A549 (cell line): ENCODE measurements around the gene TOGARAM1. TPM values are rescaled to one million over a fixed set of nuclear protein-coding genes. Genes with fewer than 3 reads are reported as not detected.

ENCODE experiments used
- ATAC-seq, 2 experiments: fragments of 200-7000 bp in 1 of 2; fragments of >200 bp in 1 of 2; cut with Nextera tagmentation in 1 of 2; cut with Tn5 transposase in 1 of 2; 3 replicates each; pipeline versions ENCODE4 v1.8.0 to v1.9.1; 2018 to 2020; ENCODE audit warnings: mild to moderate bottlenecking in 1 of 2, moderate library complexity in 1 of 2
- CTCF ChIA-PET: fragments of 300-600 bp; sonication (Branson Sonifier 250); formaldehyde crosslinking; extraction: SDS; loops from one replicate; lab custom pipeline; 2021; ENCODE audit warnings: antibody characterized with exemption, inconsistent platforms; lab: Yijun Ruan, JAX
- POLR2A ChIA-PET: fragments of 350-600 bp; formaldehyde crosslinking; extraction: SDS; loops from one replicate; lab custom pipeline; 2021; ENCODE audit warnings: antibody characterized with exemption, inconsistent platforms; lab: Yijun Ruan, JAX
- DNase-seq, 2 experiments: peaks; one replicate each; pipeline versions ENCODE4 v3.0.0 to v3.0.0-alpha.2; 2011 to 2016; ENCODE audit warnings: low read depth in 1 of 2, low spot score in 1 of 2
- FAIRE-seq: peaks from 2 replicates; lab custom pipeline; 2011; peaks lifted over from hg19 to GRCh38; lab: Jason Lieb, UNC
- H3K27ac ChIP-seq, 2 experiments: fragments of >200 bp; sonication (Bioruptor Twin); formaldehyde crosslinking; 3 replicates each; pipeline ENCODE4 v1.5.1; 2016 to 2017
- H3K4me1 ChIP-seq: fragments of >200 bp; sonication (Bioruptor Twin); formaldehyde crosslinking; 3 replicates; pipeline ENCODE4 v1.6.1; 2016
- H3K4me2 ChIP-seq: fragments of >200 bp; sonication (Bioruptor Twin); formaldehyde crosslinking; 3 replicates; pipeline ENCODE4 v1.6.1; 2016
- H3K4me3 ChIP-seq: fragments of >200 bp; sonication (Bioruptor Twin); formaldehyde crosslinking; 3 replicates; pipeline ENCODE4 v1.5.1; 2016
- H3K9me3 ChIP-seq: fragments of >200 bp; sonication (Bioruptor Twin); formaldehyde crosslinking; 3 replicates; pipeline ENCODE4 v1.6.1; 2016
- BHLHE40 ChIP-seq: IDR thresholded peaks from 2 replicates; pipeline ENCODE4 v1.6.1; 2012; ENCODE audit warnings: low read depth, low read length, inconsistent platforms
- CBX2 ChIP-seq: fragments of 200-600 bp; sonication (generic); IDR thresholded peaks from 2 replicates; pipeline ENCODE4 v1.6.1; 2016; ENCODE audit warnings: low read depth, mild to moderate bottlenecking, borderline replicate concordance
- CHD2 ChIP-seq: fragments of 150-350 bp; IDR thresholded peaks from 2 replicates; pipeline ENCODE4 v1.6.1; 2014; ENCODE audit warnings: low read length; ENCODE audit not compliant: partially characterized antibody
- CHD4 ChIP-seq: fragments of 200-600 bp; sonication (generic); IDR thresholded peaks from 2 replicates; pipeline ENCODE4 v1.6.1; 2016; ENCODE audit warnings: antibody characterized with exemption, mild to moderate bottlenecking, borderline replicate concordance
- CTCF ChIP-seq: fragments of >200 bp; sonication (Bioruptor Twin); formaldehyde crosslinking; IDR thresholded peaks from 3 replicates; pipeline ENCODE4 v1.5.1; 2016
- EHMT2 ChIP-seq: fragments of 200-600 bp; sonication (generic); IDR thresholded peaks from 2 replicates; pipeline ENCODE4 v1.6.1; 2016; ENCODE audit warnings: antibody characterized with exemption, low read depth, mild to moderate bottlenecking, moderate library complexity
- ELK1 ChIP-seq: fragments of 150-350 bp; IDR thresholded peaks from 2 replicates; pipeline ENCODE4 v1.6.1; 2014; ENCODE audit warnings: low read depth, mild to moderate bottlenecking, low read length
- EP300 ChIP-seq, 2 experiments: fragments of >200 bp; sonication (Bioruptor Twin); formaldehyde crosslinking; IDR thresholded peaks; 2 replicates in 1 of 2; 3 replicates in 1 of 2; pipeline ENCODE4 v1.6.1; 2016 to 2017
- GATA3 ChIP-seq: IDR thresholded peaks from 2 replicates; pipeline ENCODE4 v1.6.1; 2012; ENCODE audit warnings: borderline replicate concordance
- HOXB5 ChIP-seq: fragments of 250-450 bp; sonication (Bioruptor Pico); IDR thresholded peaks from 2 replicates; pipeline ENCODE4 v1.5.0; 2020; ENCODE audit warnings: mild to moderate bottlenecking, moderate library complexity
- JUNB ChIP-seq: fragments of >200 bp; sonication (Bioruptor Twin); formaldehyde crosslinking; IDR thresholded peaks from 2 replicates; pipeline ENCODE4 v1.6.1; 2016
- KDM1A ChIP-seq: fragments of 200-600 bp; sonication (generic); IDR thresholded peaks from 2 replicates; pipeline ENCODE4 v1.6.1; 2016; ENCODE audit warnings: low read depth, mild to moderate bottlenecking
- MAFK ChIP-seq: fragments of 450-650 bp; IDR thresholded peaks from 2 replicates; pipeline ENCODE4 v1.6.1; 2014; ENCODE audit not compliant: partially characterized antibody
- NFE2L2 ChIP-seq: fragments of 150-350 bp; conservative IDR thresholded peaks from 2 replicates; pipeline ENCODE4 v1.6.1; 2014; ENCODE audit warnings: low read length
- PBX3 ChIP-seq: IDR thresholded peaks from 2 replicates; pipeline ENCODE4 v1.6.1; 2012
- POLR2AphosphoS2 ChIP-seq: conservative IDR thresholded peaks from 2 replicates; pipeline ENCODE4 v1.6.1; 2012; ENCODE audit warnings: low read length, improper control_type of control experiment, inconsistent platforms
- RAD21 ChIP-seq, 2 experiments: fragments of >200 bp in 1 of 2; sonication (Bioruptor Twin) in 1 of 2; formaldehyde crosslinking in 1 of 2; IDR thresholded peaks in 1 of 2; conservative IDR thresholded peaks in 1 of 2; 2 replicates in 1 of 2; 3 replicates in 1 of 2; pipeline ENCODE4 v1.6.1; 2012 to 2018; ENCODE audit warnings: inconsistent platforms in 1 of 2
- RARB ChIP-seq: fragments of 250-450 bp; sonication (Bioruptor Pico); IDR thresholded peaks from 2 replicates; pipeline ENCODE4 v1.8.0; 2021; ENCODE audit warnings: mild to moderate bottlenecking, moderate library complexity
- REST ChIP-seq: fragments of 200-600 bp; sonication (generic); IDR thresholded peaks from 2 replicates; pipeline ENCODE4 v1.6.1; 2016; ENCODE audit warnings: antibody characterized with exemption, mild to moderate bottlenecking, moderate library complexity
- TFCP2L1 ChIP-seq: fragments of 250-450 bp; sonication (Bioruptor Pico); IDR thresholded peaks from 2 replicates; pipeline ENCODE4 v1.5.0; 2021; ENCODE audit warnings: mild to moderate bottlenecking
- TP53 ChIP-seq: fragments of 250-450 bp; sonication (Bioruptor Pico); IDR thresholded peaks from 2 replicates; pipeline ENCODE4 v1.5.0; 2021; ENCODE audit warnings: mild to moderate bottlenecking, moderate library complexity
- WGBS: methylation state at CpG from one replicate; pipeline ENCODE4 v1.1.6; 2017; ENCODE audit errors: missing lambda C conversion rate; 5-methylcytosine and 5-hydroxymethylcytosine counted together
- polyA plus RNA-seq, 4 experiments: library from polyadenylated mRNA; depleted of rRNA in 3 of 4; stranded (reverse); fragments of >200 nt; fragmentation: RNase III in 1 of 4; extraction: RNeasy Plus Mini Kit Qiagen cat#74134 plus additional on column Dnase treatment in 1 of 4; gene quantifications; 2 replicates in 3 of 4; 3 replicates in 1 of 4; pipeline ENCODE4 v1.2.3, GENCODE V29; 2011 to 2017
- TF ChIP-seq, protein P1 (sequence below): IDR thresholded peaks from 2 replicates; pipeline ENCODE4 v1.6.1; 2012

The TOGARAM1 gene
- polyA plus RNA-seq, 2 of the 4 experiments (the other 2 are of a cell fraction), result 7.6 to 17.6 TPM

GRCh38 chr14:45034730-45035129, 72.7 kb downstream of the TOGARAM1 start (continued):
- TF ChIP-seq REST, result no peak

DNA sequence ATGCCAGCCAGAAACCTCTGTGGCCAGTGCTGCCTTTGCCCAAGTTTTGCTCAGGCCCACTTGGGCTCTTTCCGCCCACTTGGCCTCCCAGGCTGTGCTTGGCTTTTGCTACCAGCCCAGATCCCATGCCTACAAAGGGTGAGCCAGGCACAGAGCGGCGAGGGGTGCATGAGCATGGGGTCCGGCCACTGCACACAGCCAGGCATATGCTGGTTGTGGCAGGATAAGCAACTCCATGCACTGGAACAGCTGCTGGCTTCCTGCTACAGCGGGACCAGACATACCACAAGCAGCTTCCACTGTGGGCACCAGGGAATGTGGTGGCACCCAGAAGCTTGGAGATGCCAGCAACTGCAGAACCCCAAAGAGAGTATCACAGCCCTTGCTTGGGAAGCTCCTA, 76.3 kb downstream of the TOGARAM1 start:
- POLR2A ChIA-PET, result no interaction called here
- no peaks in the 10 kb centered on the region for H3K9me3 ChIP-seq
- ATAC-seq (no peak), FAIRE-seq (no peak), DNase-seq (no peak)
- H3K4me3 ChIP-seq, result no peak overlapping the region
- no peak overlapping the region for H3K27ac ChIP-seq
- H3K4me2 ChIP-seq, result no peak overlapping the region
- H3K4me1 ChIP-seq, result no peaks in the 10 kb centered on the region
- TF ChIP-seq, protein P1, sequence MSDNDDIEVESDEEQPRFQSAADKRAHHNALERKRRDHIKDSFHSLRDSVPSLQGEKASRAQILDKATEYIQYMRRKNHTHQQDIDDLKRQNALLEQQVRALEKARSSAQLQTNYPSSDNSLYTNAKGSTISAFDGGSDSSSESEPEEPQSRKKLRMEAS, result no peak
- no peak for TF ChIP-seq BHLHE40
- no peak for TF ChIP-seq JUNB
- no peak for TF ChIP-seq MAFK
- no peak for TF ChIP-seq TP53 (CRISPR knock-in tag)
- no peak for TF ChIP-seq RAD21 (conservative IDR thresholded peaks at IDR 0.05 in 1 of 2, IDR thresholded peaks at IDR 0.05 in 1 of 2)
- no peak for TF ChIP-seq RARB (CRISPR knock-in tag)
- no peak for TF ChIP-seq EHMT2
- no peak for TF ChIP-seq CBX2
- TF ChIP-seq GATA3, result no peak
- no peak for TF ChIP-seq POLR2AphosphoS2
- TF ChIP-seq HOXB5 (CRISPR knock-in tag), result no peak
- no peak for TF ChIP-seq TFCP2L1 (CRISPR knock-in tag)
- TF ChIP-seq CHD4, result no peak
- TF ChIP-seq EP300 (IDR thresholded peaks at IDR 0.05), result no peak
- TF ChIP-seq, all 56 proteins: peak for 0
- WGBS, result 97% methylated on average over 5 of the region's 5 CpGs
- CTCF ChIA-PET, result no interaction called here

GRCh38 chr14:45038865-45039264, 76.9 kb downstream of the TOGARAM1 start:
- WGBS, result 93% methylated on average over 5 of the region's 5 CpGs
- Histone ChIP-seq H3K4me2 (no peak overlapping the region), H3K4me3 (no peak overlapping the region), H3K27ac (no peak overlapping the region), H3K9me3 (no peaks in the 10 kb centered on the region), H3K4me1 (no peaks in the 10 kb centered on the region)
- ChIA-PET CTCF (no interaction called here), POLR2A (no interaction called here)
- TF ChIP-seq CTCF, result no peak
- TF ChIP-seq BHLHE40, result no peak
- TF ChIP-seq PBX3, result no peak
- no peak for TF ChIP-seq ELK1
- TF ChIP-seq RARB (CRISPR knock-in tag), result no peak
- no peak for TF ChIP-seq NFE2L2
- TF ChIP-seq EHMT2, result no peak
- no peak for TF ChIP-seq RAD21 (conservative IDR thresholded peaks at IDR 0.05 in 1 of 2, IDR thresholded peaks at IDR 0.05 in 1 of 2)
- no peak for TF ChIP-seq EP300 (IDR thresholded peaks at IDR 0.05)
- no peak for TF ChIP-seq KDM1A
- no peak for TF ChIP-seq POLR2AphosphoS2
- no peak for TF ChIP-seq CHD2
- no peak for TF ChIP-seq REST
- DNase-seq, result peak in 1 of 2 experiments; percentile 8
- no peak for ATAC-seq
- no peak for FAIRE-seq
